GM12872 (cell line): ENCODE results near the gene CENPO.

Experiments used
- CTCF ChIP-seq: IDR thresholded peaks from 3 replicates; pipeline ENCODE4 v1.5.1; 2011; ENCODE audit warnings: low read depth, mild to moderate bottlenecking, low read length, moderate library complexity; ENCODE audit not compliant: insufficient read depth

The CENPO gene

GRCh38 chr2:24814516-24814915 is 21.3 kb downstream of the CENPO start:
- no peak for TF ChIP-seq CTCF

GRCh38 chr2:24815171-24815570 is 21.9 kb downstream of the CENPO start:
- TF ChIP-seq CTCF, result no peak

- no peak for TF ChIP-seq CTCF
These were observed 23.2 kb downstream of the CENPO start for GRCh38 chr2:24816404-24816803.

GRCh38 chr2:24816884-24817283 is 23.7 kb downstream of the CENPO start:
- TF ChIP-seq CTCF, result no peak

GRCh38 chr2:24818721-24819167 is 25.5 kb downstream of the CENPO start:
- TF ChIP-seq CTCF, result no peak

GRCh38 chr2:24819442-24820174 is 26.4 kb downstream of the CENPO start:
- no peak for TF ChIP-seq CTCF

GRCh38 chr2:24820175-24820513 is 26.9 kb downstream of the CENPO start:
- TF ChIP-seq CTCF, result no peak
